ENCODE results near the gene MORC3.

Gene MORC3

GRCh38 chr21:36415375-36415774, 95.4 kb downstream of the MORC3 start:
- no peaks in the 10 kb centered on the region for H3K27me3 ChIP-seq (ENCODE audit: control insufficient read depth, insufficient read depth, low read length)
- no peaks in the 10 kb centered on the region for H3K9me3 ChIP-seq (ENCODE audit: control insufficient read depth, low read depth, low read length)
- peaks cover 36% of the 10 kb centered on the region for H3K36me3 ChIP-seq (ENCODE audit: control insufficient read depth, low read depth, low read length)
- H3K4me3 ChIP-seq (ENCODE audit: low read length) = no peak overlapping the region
- H3K9ac ChIP-seq (ENCODE audit: low read length) = no peak overlapping the region
- peaks cover 4% of the 10 kb centered on the region for H3K4me1 ChIP-seq (ENCODE audit: control insufficient read depth, low read depth, low read length)
- H3K27ac ChIP-seq (ENCODE audit: low read length) = no peak overlapping the region

DNA sequence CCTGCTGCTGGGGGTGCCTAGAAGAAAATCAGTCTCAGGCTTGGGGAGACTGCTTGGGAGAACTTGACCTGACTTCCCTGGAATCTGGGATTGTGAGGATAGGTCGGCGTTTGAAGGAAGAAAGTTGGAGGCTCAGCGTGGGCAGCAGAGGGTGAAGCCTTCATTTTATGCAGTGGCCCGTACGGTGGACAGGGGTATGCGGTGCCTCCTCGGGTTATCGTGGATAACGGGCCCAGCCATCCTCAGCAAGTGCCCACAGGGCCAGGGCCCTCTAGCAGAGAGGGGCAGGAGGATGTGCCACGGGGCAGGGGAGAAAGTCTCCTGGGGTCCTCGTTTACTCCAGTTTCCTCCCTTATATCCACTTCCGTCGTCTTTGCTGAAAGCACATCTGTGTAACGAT, 99.2 kb downstream of the MORC3 start:
- Histone ChIP-seq H3K9ac (ENCODE audit: low read length) (no peak overlapping the region), H3K4me3 (ENCODE audit: low read length) (no peak overlapping the region), H3K27ac (ENCODE audit: low read length) (no peak overlapping the region), H3K27me3 (ENCODE audit: control insufficient read depth, insufficient read depth, low read length) (no peaks in the 10 kb centered on the region), H3K36me3 (ENCODE audit: control insufficient read depth, low read depth, low read length) (peaks cover 13% of the 10 kb centered on the region), H3K9me3 (ENCODE audit: control insufficient read depth, low read depth, low read length) (no peaks in the 10 kb centered on the region), H3K4me1 (ENCODE audit: control insufficient read depth, low read depth, low read length) (peaks cover 4% of the 10 kb centered on the region)

- H3K9ac ChIP-seq (ENCODE audit: low read length) = no peak overlapping the region
- H3K9me3 ChIP-seq (ENCODE audit: control insufficient read depth, low read depth, low read length) = no peaks in the 10 kb centered on the region
Observed at GRCh38 chr21:36419996-36420395, 100.0 kb downstream of the MORC3 start.

DNA sequence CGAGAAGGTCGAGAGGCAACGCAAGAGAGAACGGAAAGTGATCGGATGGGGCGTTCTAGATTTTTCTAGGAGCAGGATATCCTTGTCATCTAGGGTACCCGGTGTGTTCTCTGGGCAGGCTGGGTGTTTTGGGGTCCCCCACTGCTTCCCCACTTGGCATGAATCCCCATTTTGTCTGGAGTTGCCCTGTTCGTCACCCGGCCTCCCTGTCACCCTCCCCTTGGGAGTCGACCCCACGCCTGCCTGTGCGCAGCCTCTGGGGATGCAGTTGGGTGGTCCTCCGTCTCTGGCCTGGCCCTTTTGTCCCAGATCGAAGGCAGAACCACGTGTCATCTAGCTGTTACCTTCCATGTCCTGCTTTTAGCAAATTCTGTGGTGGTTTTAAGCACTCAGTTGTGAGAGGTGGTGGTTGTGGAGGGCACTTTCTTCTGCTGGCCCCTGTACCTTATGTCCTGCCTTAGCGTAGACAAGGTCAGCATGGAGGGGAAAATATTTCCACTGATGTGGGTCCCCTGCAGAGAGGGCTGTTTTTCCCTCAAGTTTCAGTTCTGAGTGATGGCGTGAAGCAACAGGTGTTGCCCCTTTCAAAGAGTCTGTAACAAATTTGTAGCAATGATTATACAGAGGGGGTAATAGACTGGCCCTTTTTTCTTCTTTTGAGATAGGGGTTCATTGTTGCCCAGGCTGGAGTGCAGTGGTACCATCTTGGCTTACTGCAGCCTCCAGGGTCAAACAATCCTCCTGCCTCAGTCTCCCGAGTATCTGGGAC, 100.8 kb downstream of the MORC3 start:
- Histone ChIP-seq H3K36me3 (ENCODE audit: control insufficient read depth, low read depth, low read length) (peaks cover 13% of the 10 kb centered on the region), H3K9ac (ENCODE audit: low read length) (no peak overlapping the region), H3K4me3 (ENCODE audit: low read length) (no peak overlapping the region), H3K27me3 (ENCODE audit: control insufficient read depth, insufficient read depth, low read length) (no peaks in the 10 kb centered on the region), H3K27ac (ENCODE audit: low read length) (no peak overlapping the region), H3K9me3 (ENCODE audit: control insufficient read depth, low read depth, low read length) (no peaks in the 10 kb centered on the region), H3K4me1 (ENCODE audit: control insufficient read depth, low read depth, low read length) (peaks cover 3% of the 10 kb centered on the region)

More at GRCh38 chr21:36419996-36420395, 100.0 kb downstream of the MORC3 start:
- H3K4me1 ChIP-seq (ENCODE audit: control insufficient read depth, low read depth, low read length) = peaks cover 4% of the 10 kb centered on the region
- no peak overlapping the region for H3K27ac ChIP-seq (ENCODE audit: low read length)
- peaks cover 13% of the 10 kb centered on the region for H3K36me3 ChIP-seq (ENCODE audit: control insufficient read depth, low read depth, low read length)
- H3K27me3 ChIP-seq (ENCODE audit: control insufficient read depth, insufficient read depth, low read length) = no peaks in the 10 kb centered on the region
- H3K4me3 ChIP-seq (ENCODE audit: low read length) = no peak overlapping the region

DNA sequence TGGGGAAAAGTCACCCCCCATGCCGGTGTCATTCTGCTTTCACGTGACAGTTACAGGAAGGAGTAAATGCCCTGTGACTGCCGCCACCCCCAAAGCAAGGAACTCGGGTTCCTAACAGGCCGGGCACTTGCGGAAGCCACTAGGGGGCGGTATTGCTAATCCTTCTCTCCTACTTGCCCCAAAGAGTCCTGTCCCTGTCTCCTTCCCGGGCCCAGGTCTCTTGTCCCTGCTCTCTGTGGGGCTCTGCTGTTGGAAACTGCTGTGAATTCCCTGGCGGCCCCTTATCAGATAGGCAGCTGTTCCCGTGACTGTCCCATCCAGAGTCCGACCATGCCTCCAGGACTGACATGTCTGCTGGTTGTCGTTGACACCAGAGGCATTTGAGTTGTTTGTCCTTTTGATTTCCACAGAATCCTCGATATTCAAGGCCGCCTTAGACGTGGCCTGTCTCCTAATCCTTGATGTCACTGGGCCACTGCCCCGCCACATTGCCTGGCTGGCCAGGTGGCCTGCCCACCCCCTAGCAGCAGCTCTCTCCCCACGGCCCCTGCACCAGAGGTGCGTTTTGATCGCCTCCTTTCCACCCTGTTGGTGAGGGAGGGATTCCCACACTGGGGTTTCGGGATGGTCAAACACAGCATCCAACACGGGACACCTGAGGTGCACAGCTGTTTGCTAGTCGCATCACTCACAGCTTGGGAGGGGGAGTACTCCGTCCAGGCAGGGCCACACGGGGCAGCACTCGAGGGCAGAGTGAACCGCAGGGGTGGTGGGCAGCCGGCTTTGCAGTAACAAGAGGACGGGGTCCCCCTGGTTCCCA, 102.5 kb downstream of the MORC3 start:
- Histone ChIP-seq H3K4me1 (ENCODE audit: control insufficient read depth, low read depth, low read length) (peaks cover 3% of the 10 kb centered on the region), H3K36me3 (ENCODE audit: control insufficient read depth, low read depth, low read length) (peaks cover 3% of the 10 kb centered on the region), H3K4me3 (ENCODE audit: low read length) (no peak overlapping the region), H3K9ac (ENCODE audit: low read length) (no peak overlapping the region), H3K27me3 (ENCODE audit: control insufficient read depth, insufficient read depth, low read length) (no peaks in the 10 kb centered on the region), H3K9me3 (ENCODE audit: control insufficient read depth, low read depth, low read length) (no peaks in the 10 kb centered on the region), H3K27ac (ENCODE audit: low read length) (no peak overlapping the region)

GRCh38 chr21:36423771-36424433, 103.9 kb downstream of the MORC3 start:
- Histone ChIP-seq H3K4me1 (ENCODE audit: control insufficient read depth, low read depth, low read length) (peaks cover 3% of the 10 kb centered on the region), H3K9ac (ENCODE audit: low read length) (no peak overlapping the region), H3K9me3 (ENCODE audit: control insufficient read depth, low read depth, low read length) (no peaks in the 10 kb centered on the region), H3K4me3 (ENCODE audit: low read length) (no peak overlapping the region), H3K27me3 (ENCODE audit: control insufficient read depth, insufficient read depth, low read length) (no peaks in the 10 kb centered on the region), H3K36me3 (ENCODE audit: control insufficient read depth, low read depth, low read length) (no peaks in the 10 kb centered on the region), H3K27ac (ENCODE audit: low read length) (no peak overlapping the region)

DNA sequence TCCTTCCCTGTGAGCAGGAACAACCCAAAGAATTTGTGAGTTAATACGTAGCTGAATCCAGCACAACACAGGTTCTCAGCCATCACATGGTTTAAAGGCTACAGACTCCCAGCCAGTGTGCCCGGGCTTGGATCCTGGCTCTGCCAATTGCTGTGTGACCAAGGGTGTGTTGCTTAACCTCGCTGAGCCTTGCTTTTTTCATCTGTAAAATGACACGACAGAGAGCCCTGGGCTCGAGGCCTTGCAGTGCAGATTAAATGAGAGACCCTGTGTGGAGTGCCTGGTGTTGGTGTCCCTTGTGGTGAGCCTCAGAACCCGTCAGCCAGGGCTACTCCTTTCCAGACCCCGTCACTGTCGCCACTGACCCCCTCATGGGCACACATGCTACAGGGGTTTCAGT, 104.6 kb downstream of the MORC3 start:
- Histone ChIP-seq H3K36me3 (ENCODE audit: control insufficient read depth, low read depth, low read length) (no peaks in the 10 kb centered on the region), H3K27ac (ENCODE audit: low read length) (no peak overlapping the region), H3K4me3 (ENCODE audit: low read length) (no peak overlapping the region), H3K9me3 (ENCODE audit: control insufficient read depth, low read depth, low read length) (no peaks in the 10 kb centered on the region), H3K27me3 (ENCODE audit: control insufficient read depth, insufficient read depth, low read length) (no peaks in the 10 kb centered on the region), H3K4me1 (ENCODE audit: control insufficient read depth, low read depth, low read length) (peaks cover 3% of the 10 kb centered on the region), H3K9ac (ENCODE audit: low read length) (no peak overlapping the region)

GRCh38 chr21:36425286-36425685, 105.3 kb downstream of the MORC3 start:
- Histone ChIP-seq H3K4me3 (ENCODE audit: low read length) (no peak overlapping the region), H3K27me3 (ENCODE audit: control insufficient read depth, insufficient read depth, low read length) (no peaks in the 10 kb centered on the region), H3K27ac (ENCODE audit: low read length) (no peak overlapping the region), H3K36me3 (ENCODE audit: control insufficient read depth, low read depth, low read length) (no peaks in the 10 kb centered on the region), H3K9ac (ENCODE audit: low read length) (no peak overlapping the region), H3K9me3 (ENCODE audit: control insufficient read depth, low read depth, low read length) (no peaks in the 10 kb centered on the region), H3K4me1 (ENCODE audit: control insufficient read depth, low read depth, low read length) (peaks cover 6% of the 10 kb centered on the region)
